RWPE1 (cell line): ENCODE measurements around the gene OR6B1.
"Not testable (repeated sequence)": the region's sequence is repeated elsewhere in the genome, so short reads cannot be mapped to it uniquely, and the experiment has no call there.

ENCODE experiments used
- CTCF ChIA-PET: fragments of 350-600 bp; sonication (Branson Sonifier 250); formaldehyde crosslinking; extraction: SDS; loops from one replicate; lab custom pipeline; 2021; lab: Yijun Ruan, JAX
- POLR2A ChIA-PET: fragments of 400-600 bp; formaldehyde crosslinking; extraction: SDS; loops from one replicate; lab custom pipeline; 2020; ENCODE audit warnings: antibody characterized with exemption; ENCODE audit not compliant: low non-redundant PET; lab: Yijun Ruan, JAX
- DNase-seq: peaks from one replicate; pipeline ENCODE4 v3.0.0; 2012; ENCODE audit warnings: low spot score
- H3K27ac ChIP-seq: fragments of 450-650 bp; 2 replicates; pipeline ENCODE4 v1.5.1; 2017
- CTCF ChIP-seq: fragments of 450-650 bp; conservative IDR thresholded peaks from 2 replicates; pipeline ENCODE4 v1.5.1; 2017; ENCODE audit warnings: low read depth, mild to moderate bottlenecking

Gene OR6B1

GRCh38 chr7:144006692-144007042 lies 6.5 kb downstream of the OR6B1 start:
- POLR2A ChIA-PET: no interaction called here
- CTCF ChIA-PET: no interaction called here
- H3K27ac ChIP-seq: no peak overlapping the region
- TF ChIP-seq CTCF: no peak
- no peak for DNase-seq

- no peak for DNase-seq
- POLR2A ChIA-PET: no interaction called here
- no peak overlapping the region for H3K27ac ChIP-seq
- no peak for TF ChIP-seq CTCF
- CTCF ChIA-PET: no interaction called here
These were observed 9.2 kb downstream of the OR6B1 start for GRCh38 chr7:144009361-144009760.

- H3K27ac ChIP-seq, DNase-seq, POLR2A ChIA-PET, CTCF ChIA-PET: not testable (repeated sequence)
These were observed 9.9 kb downstream of the OR6B1 start for GRCh38 chr7:144010061-144010460.

GRCh38 chr7:144010821-144011220 lies 10.7 kb downstream of the OR6B1 start:
- H3K27ac ChIP-seq, CTCF ChIA-PET, DNase-seq, POLR2A ChIA-PET: not testable (repeated sequence)

- no peak overlapping the region for H3K27ac ChIP-seq
- TF ChIP-seq CTCF: peak; percentile 23; the same call in 1 of the 2 replicates
- ChIA-PET POLR2A (no interaction called here), CTCF (interaction anchor here (0.7 kb wide), 1 partner anchor 57 kb away, joined by 4 read pairs; no protein-coding TSS in a partner anchor)
- peak; percentile 8 for DNase-seq
These were observed 11.5 kb downstream of the OR6B1 start for GRCh38 chr7:144011458-144012230.

GRCh38 chr7:144018065-144018464 lies 17.9 kb downstream of the OR6B1 start:
- H3K27ac ChIP-seq: no peak overlapping the region
- CTCF ChIA-PET: no interaction called here
- no peak for TF ChIP-seq CTCF
- no peak for DNase-seq
- POLR2A ChIA-PET: no interaction called here

- POLR2A ChIA-PET: no interaction called here
- CTCF ChIA-PET: interaction anchor here (0.7 kb wide), 1 partner anchor 18 kb away, joined by 3 read pairs; no protein-coding TSS in a partner anchor
- no peak for TF ChIP-seq CTCF
- no peak for DNase-seq
- no peak overlapping the region for H3K27ac ChIP-seq
These were observed 19.3 kb downstream of the OR6B1 start for GRCh38 chr7:144019457-144019856.
